Stomach (tissue), 9 donors: ENCODE results near the gene OTULIN. TPM values are rescaled to one million over a fixed set of nuclear protein-coding genes. Genes with fewer than 3 reads are reported as not detected.

Experiments
- DNase-seq, 2 donors: peaks; one replicate each; pipeline versions ENCODE4 v3.0.0 to v3.0.0-alpha.2; 2013 to 2019
- H3K27ac ChIP-seq, 5 donors: fragments of 200-600 bp in 4 of 5; sonication (generic) in 4 of 5; one replicate each; pipeline ENCODE4 v1.5.1; 2013 to 2019; ENCODE audit warnings: mild to moderate bottlenecking in 1 of 5, moderate library complexity in 1 of 5
- H3K27me3 ChIP-seq, 3 donors: fragments of 200-600 bp; sonication (generic); one replicate each; pipeline ENCODE4 v1.5.1; 2017 to 2019; ENCODE audit warnings: mixed run types in 1 of 3
- H3K36me3 ChIP-seq, 4 donors: fragments of 200-600 bp; sonication (generic); 1 replicate in 3 of 4; 2 replicates in 1 of 4; pipeline ENCODE4 v1.5.1; 2016 to 2019
- H3K4me1 ChIP-seq, 4 donors: fragments of 200-600 bp; sonication (generic); one replicate each; pipeline ENCODE4 v1.5.1; 2016 to 2019
- H3K4me3 ChIP-seq, 4 donors: fragments of 200-600 bp; sonication (generic) in 3 of 4; one replicate each; pipeline ENCODE4 v1.5.1; 2016 to 2019; ENCODE audit warnings: mild to moderate bottlenecking in 1 of 4
- H3K9me3 ChIP-seq, 4 donors: fragments of 200-600 bp; sonication (generic); one replicate each; pipeline ENCODE4 v1.5.1; 2016 to 2019
- CTCF ChIP-seq, 7 experiments: fragments of 450-650 bp in 4 of 7; fragments of 200-600 bp in 3 of 7; sonication (generic) in 3 of 7; IDR thresholded peaks; one replicate each; pipeline ENCODE4 v1.5.1; 2016 to 2019; ENCODE audit warnings: antibody characterized with exemption in 7 of 7, control low read depth in 2 of 7, mild to moderate bottlenecking in 1 of 7
- EP300 ChIP-seq: sonication (generic); formaldehyde crosslinking; IDR thresholded peaks from one replicate; pipeline ENCODE4 v1.6.1; 2017; ENCODE audit warnings: antibody characterized with exemption
- POLR2A ChIP-seq, 4 donors: fragments of 450-650 bp; IDR thresholded peaks; one replicate each; pipeline ENCODE4 v1.6.1; 2016; ENCODE audit warnings: antibody characterized with exemption in 4 of 4, control low read depth in 2 of 4, mild to moderate bottlenecking in 1 of 4, moderate library complexity in 1 of 4
- POLR2AphosphoS5 ChIP-seq, 3 donors: sonication (generic); formaldehyde crosslinking; IDR thresholded peaks; one replicate each; pipeline ENCODE4 v1.6.1; 2016; ENCODE audit warnings: antibody characterized with exemption in 3 of 3
- WGBS, 5 donors: extraction: QIAGEN DNeasy Blood & Tissue Kit in 3 of 5; methylation state at CpG; one replicate each; pipeline versions ENCODE4 v1.1.5 to v1.1.7; 2013 to 2018; 5-methylcytosine and 5-hydroxymethylcytosine counted together
- intact Hi-C: fragments of 100-400 bp; cut with DNase I; formaldehyde crosslinking; loops from one replicate; pipeline ENCODE4 v1.15.1; 2023; ENCODE audit warnings: low total_unique reads
- polyA plus RNA-seq, 3 donors: library from polyadenylated mRNA; stranded (reverse); fragments of 200-250 nt; gene quantifications; one replicate each; pipeline ENCODE4 v1.2.3, GENCODE V29; 2013
- total RNA-seq, 5 donors: library from RNA; depleted of rRNA; stranded (reverse); fragments of >200 nt; gene quantifications; one replicate each; pipeline versions ENCODE4 v1.1.0 to v1.2.3, GENCODE V29; 2014 to 2016
- donor health status: healthy with polysubstance abuse.
- donor health status: Bipolar disorder and iron deficiency.
- donor health status: healthy.

The OTULIN gene
- total and polyA plus RNA-seq, 8 donors = 2.5 to 47.2 (median 13.7) TPM

DNA sequence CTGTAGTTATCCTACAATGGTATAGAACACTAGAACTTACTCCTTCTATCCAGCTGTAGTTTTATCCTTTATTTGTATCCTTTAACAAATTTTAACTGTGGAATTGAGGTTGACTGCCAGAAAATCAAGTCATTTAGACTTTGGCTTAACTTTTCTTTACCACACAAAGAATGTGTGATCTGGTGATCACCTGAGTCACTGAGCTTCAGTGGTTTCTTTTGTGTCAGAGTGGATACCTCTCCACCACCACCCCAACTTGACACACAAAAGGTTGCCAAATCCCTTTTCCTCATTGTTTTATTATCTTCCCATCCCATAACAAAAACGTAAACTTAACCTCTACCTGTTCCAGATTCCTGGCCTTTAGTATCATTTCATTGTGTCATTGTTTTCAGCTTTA, 5.5 kb downstream of the OTULIN start:
- no peak for DNase-seq

DNA sequence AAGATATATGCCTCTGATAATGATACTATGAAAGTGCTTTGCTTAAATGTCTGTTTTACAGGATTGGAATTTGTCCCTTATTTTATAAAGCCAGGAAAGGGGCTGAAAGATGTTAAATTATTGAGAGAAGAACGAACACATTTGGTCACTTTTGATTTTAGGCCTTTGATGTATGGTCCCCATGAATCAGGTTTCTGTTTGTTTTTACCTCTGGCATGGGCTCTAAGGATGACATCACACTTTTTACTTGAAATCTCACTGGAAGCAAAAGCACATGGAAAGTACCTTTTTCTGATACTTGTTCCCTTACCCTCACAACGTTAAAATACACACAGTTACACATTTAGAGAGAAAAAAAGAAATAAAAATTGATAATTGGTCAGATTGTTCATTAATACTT, 6.9 kb downstream of the OTULIN start:
- no peak for DNase-seq
- Histone ChIP-seq H3K27ac (no peak overlapping the region), H3K4me3 (no peak overlapping the region), H3K27me3 (no peaks in the 10 kb centered on the region), H3K9me3 (no peaks in the 10 kb centered on the region), H3K4me1 (peaks cover 29 to 95% (median 53%) of the 10 kb centered on the region in 4 donors), H3K36me3 (peaks cover 0 to 10% (median 6%) of the 10 kb centered on the region in 4 donors)
- WGBS, 5 donors = 27 to 37% (median 35%) methylated on average over 2 of the region's 2 CpGs
- no peak for TF ChIP-seq CTCF (IDR thresholded peaks at IDR 0.05)
- TF ChIP-seq POLR2A (IDR thresholded peaks at IDR 0.05) = no peak
- TF ChIP-seq POLR2AphosphoS5 (IDR thresholded peaks at IDR 0.05) = no peak
- no peak for TF ChIP-seq EP300
- intact Hi-C loops = no loop called here

More for the DNA sequence above, 5.5 kb downstream of the OTULIN start:
- intact Hi-C loops = no loop called here
- H3K27me3 ChIP-seq = no peaks in the 10 kb centered on the region
- H3K4me3 ChIP-seq = no peak overlapping the region
- H3K27ac ChIP-seq = no peak overlapping the region
- no peaks in the 10 kb centered on the region for H3K9me3 ChIP-seq
- WGBS, 5 donors = 44 to 67% (median 58%) methylated on average over 1 of the region's 1 CpG
- H3K36me3 ChIP-seq = peaks cover 0 to 10% (median 6%) of the 10 kb centered on the region in 4 donors
- H3K4me1 ChIP-seq = peaks cover 26 to 95% (median 55%) of the 10 kb centered on the region in 4 donors
- TF ChIP-seq POLR2A (IDR thresholded peaks at IDR 0.05) = no peak
- no peak for TF ChIP-seq POLR2AphosphoS5 (IDR thresholded peaks at IDR 0.05)
- no peak for TF ChIP-seq EP300
- TF ChIP-seq CTCF (IDR thresholded peaks at IDR 0.05) = no peak

- no peak overlapping the region for H3K27ac ChIP-seq
- no peak for DNase-seq
- no peaks in the 10 kb centered on the region for H3K9me3 ChIP-seq
- no peak overlapping the region for H3K4me3 ChIP-seq
- TF ChIP-seq CTCF (IDR thresholded peaks at IDR 0.05) (no peak), POLR2AphosphoS5 (IDR thresholded peaks at IDR 0.05) (no peak), EP300 (no peak), POLR2A (IDR thresholded peaks at IDR 0.05) (no peak)
- intact Hi-C loops = no loop called here
- H3K36me3 ChIP-seq = peaks cover 0 to 10% (median 6%) of the 10 kb centered on the region in 4 donors
- peaks cover 25 to 95% (median 50%) of the 10 kb centered on the region in 4 donors for H3K4me1 ChIP-seq
- 74 to 85% (median 78%) methylated on average over 3 to 4 of the region's 4 CpGs for WGBS, 5 donors
- no peaks in the 10 kb centered on the region for H3K27me3 ChIP-seq
Observed at GRCh38 chr5:14672082-14672481, 7.6 kb downstream of the OTULIN start.

- Histone ChIP-seq H3K36me3 (peaks cover 0 to 11% (median 6%) of the 10 kb centered on the region in 4 donors), H3K9me3 (no peaks in the 10 kb centered on the region), H3K4me3 (no peak overlapping the region), H3K4me1 (peaks cover 24 to 93% (median 47%) of the 10 kb centered on the region in 4 donors), H3K27me3 (no peaks in the 10 kb centered on the region), H3K27ac (no peak overlapping the region)
- DNase-seq = no peak
- 78 to 87% (median 80%) methylated on average over 9 of the region's 9 CpGs for WGBS, 5 donors
- intact Hi-C loops = no loop called here
- TF ChIP-seq POLR2A (IDR thresholded peaks at IDR 0.05) (no peak), EP300 (no peak), CTCF (IDR thresholded peaks at IDR 0.05) (no peak), POLR2AphosphoS5 (IDR thresholded peaks at IDR 0.05) (no peak)
Observed at GRCh38 chr5:14672484-14673394, 8.2 kb downstream of the OTULIN start.
